Activated CD8-positive, alpha-beta memory T cell treated with anti-CD3 and anti-CD28 coated beads for 24 hours (primary cell): Measurements from ENCODE around the gene LRP1B.

Experiments used
- DNase-seq: peaks from one replicate; pipeline ENCODE4 v3.0.0-alpha.2; 2020

The LRP1B gene

GRCh38 chr2:142131010-142131669, at the start of gene LRP1B:
Gene LRP1B (minus strand): TSS chr2:142131016. CDS start chr2:142130729, 287 bp downstream.
- no peak for DNase-seq

GRCh38 chr2:142179686-142180085, 48.9 kb upstream of the LRP1B start:
- no peak for DNase-seq

GRCh38 chr2:142178604-142179003, 47.8 kb upstream of the LRP1B start:
- DNase-seq, result no peak

- DNase-seq, result no peak
Measured at GRCh38 chr2:142176941-142177340, 46.1 kb upstream of the LRP1B start.

- DNase-seq, result no peak
Measured at GRCh38 chr2:142175813-142176338, 45.1 kb upstream of the LRP1B start.

GRCh38 chr2:142174176-142174575, 43.4 kb upstream of the LRP1B start:
- DNase-seq, result no peak

- DNase-seq, result no peak
Measured at GRCh38 chr2:142170847-142171246, 40.0 kb upstream of the LRP1B start.

GRCh38 chr2:142165790-142166189, 35.0 kb upstream of the LRP1B start:
- DNase-seq, result no peak

GRCh38 chr2:142153601-142154000, 22.8 kb upstream of the LRP1B start:
- DNase-seq, result no peak

GRCh38 chr2:142150453-142150852, 19.6 kb upstream of the LRP1B start:
- DNase-seq, result no peak

- no peak for DNase-seq
Measured at GRCh38 chr2:142144547-142144946, 13.7 kb upstream of the LRP1B start.

GRCh38 chr2:142142595-142142994, 11.8 kb upstream of the LRP1B start:
- DNase-seq, result no peak

- DNase-seq, result no peak
Measured at GRCh38 chr2:142140434-142140845, 9.6 kb upstream of the LRP1B start.

GRCh38 chr2:142139384-142139783, 8.6 kb upstream of the LRP1B start:
- no peak for DNase-seq

- DNase-seq, result no peak
Measured at GRCh38 chr2:142136571-142136970, 5.8 kb upstream of the LRP1B start.

GRCh38 chr2:142134911-142135310, 4.1 kb upstream of the LRP1B start:
- no peak for DNase-seq

- no peak for DNase-seq
Measured at GRCh38 chr2:142130111-142131009, 456 bp downstream of the LRP1B start.

- DNase-seq, result no peak
Measured at GRCh38 chr2:142128105-142128504, 2.7 kb downstream of the LRP1B start.

GRCh38 chr2:142127248-142127647, 3.6 kb downstream of the LRP1B start:
- no peak for DNase-seq

- no peak for DNase-seq
Measured at GRCh38 chr2:142124706-142125105, 6.1 kb downstream of the LRP1B start.

GRCh38 chr2:142119347-142119746, 11.5 kb downstream of the LRP1B start:
- DNase-seq, result no peak

- DNase-seq, result no peak
Measured at GRCh38 chr2:142112757-142113221, 18.0 kb downstream of the LRP1B start.

GRCh38 chr2:142104134-142104758, 26.6 kb downstream of the LRP1B start:
- no peak for DNase-seq
